HL-60 (cell line): Measurements from ENCODE around the gene SRP54.

Experiments
- DNase-seq, 2 experiments: peaks; one replicate each; pipeline ENCODE4 v3.0.0-alpha.2; 2010 to 2020; ENCODE audit warnings: low read depth in 1 of 2, low spot score in 1 of 2
- H3K27ac ChIP-seq: fragments of 250-450 bp; sonication (Bioruptor Pico); replicated peaks from 2 replicates; pipeline ENCODE4 v1.5.1; 2020; ENCODE audit warnings: mild to moderate bottlenecking, moderate library complexity
- H3K27me3 ChIP-seq: fragments of 250-450 bp; sonication (Bioruptor Pico); 2 replicates; pipeline ENCODE4 v1.5.1; 2021; ENCODE audit warnings: mild to moderate bottlenecking, moderate library complexity; ENCODE audit not compliant: insufficient read depth, poor library complexity, severe bottlenecking
- H3K4me3 ChIP-seq: replicated peaks from 2 replicates; pipeline ENCODE4 v1.5.1; 2011; ENCODE audit warnings: mild to moderate bottlenecking, control low read depth, low read length; ENCODE audit not compliant: insufficient read depth
- CTCF ChIP-seq: IDR thresholded peaks from one replicate; pipeline ENCODE4 v1.5.1; 2011; ENCODE audit warnings: low read length, control low read depth, inconsistent platforms; ENCODE audit not compliant: insufficient read depth
- GABPA ChIP-seq: IDR thresholded peaks from 2 replicates; pipeline ENCODE4 v1.6.1; 2012; ENCODE audit warnings: low read depth
- POLR2AphosphoS5 ChIP-seq: IDR thresholded peaks from 2 replicates; pipeline ENCODE4 v1.6.1; 2012; ENCODE audit warnings: low read depth
- REST ChIP-seq: IDR thresholded peaks from 2 replicates; pipeline ENCODE4 v1.6.1; 2012; ENCODE audit warnings: low read depth; ENCODE audit not compliant: insufficient replicate concordance
- SPI1 ChIP-seq: IDR thresholded peaks from 2 replicates; pipeline ENCODE4 v1.6.1; 2012; ENCODE audit warnings: low read depth, mild to moderate bottlenecking, borderline replicate concordance

The SRP54 gene

GRCh38 chr14:34994668-34995067 lies 11.9 kb downstream of the SRP54 start:
- Histone ChIP-seq H3K4me3 (no peak overlapping the region), H3K27ac (no peak overlapping the region), H3K27me3 (no peaks in the 10 kb centered on the region)
- no peak for DNase-seq
- TF ChIP-seq REST: no peak
- TF ChIP-seq POLR2AphosphoS5: no peak
- no peak for TF ChIP-seq SPI1
- TF ChIP-seq GABPA: no peak
- no peak for TF ChIP-seq CTCF

GRCh38 chr14:34997762-34998161 lies 15.0 kb downstream of the SRP54 start:
- DNase-seq: no peak
- no peak overlapping the region for H3K4me3 ChIP-seq
- H3K27me3 ChIP-seq: no peaks in the 10 kb centered on the region
- no peak overlapping the region for H3K27ac ChIP-seq
- no peak for TF ChIP-seq POLR2AphosphoS5

- no peak for DNase-seq
- H3K27me3 ChIP-seq: no peaks in the 10 kb centered on the region
- no peak overlapping the region for H3K4me3 ChIP-seq
- H3K27ac ChIP-seq: no peak overlapping the region
- TF ChIP-seq POLR2AphosphoS5 (no peak), CTCF (no peak), SPI1 (no peak), GABPA (no peak), REST (no peak)
Observed at GRCh38 chr14:34999500-34999899, 16.7 kb downstream of the SRP54 start.

- H3K27me3 ChIP-seq: no peaks in the 10 kb centered on the region
- TF ChIP-seq GABPA: no peak
- H3K27ac ChIP-seq: no peak overlapping the region
- H3K4me3 ChIP-seq: no peak overlapping the region
- no peak for DNase-seq
Observed at GRCh38 chr14:35001621-35002020, 18.8 kb downstream of the SRP54 start.

- Histone ChIP-seq H3K4me3 (no peak overlapping the region), H3K27me3 (no peaks in the 10 kb centered on the region), H3K27ac (no peak overlapping the region)
- DNase-seq: no peak
- TF ChIP-seq SPI1 (no peak), CTCF (no peak), POLR2AphosphoS5 (no peak), GABPA (no peak), REST (no peak)
Observed at GRCh38 chr14:35004839-35005238, 22.0 kb downstream of the SRP54 start.
